Activated CD8-positive, alpha-beta memory T cell treated with anti-CD3 and anti-CD28 coated beads for 4 hours (primary cell): ENCODE data around the gene DPM1.
A peak's percentile ranks its signal among the peaks of the same experiment; 100 is the strongest.
"Not testable (repeated sequence)": the region's sequence is repeated elsewhere in the genome, so short reads cannot be mapped to it uniquely, and the experiment has no call there.

Experiments used
- DNase-seq, 2 donors: peaks; one replicate each; pipeline ENCODE4 v3.0.0-alpha.2; 2020; ENCODE audit warnings: low read depth in 2 of 2

The DPM1 gene

GRCh38 chr20:50980071-50980681 lies 21.8 kb upstream of the DPM1 start:
- DNase-seq: no peak

GRCh38 chr20:50978533-50978932 lies 20.2 kb upstream of the DPM1 start:
- not testable (repeated sequence) for DNase-seq

DNA sequence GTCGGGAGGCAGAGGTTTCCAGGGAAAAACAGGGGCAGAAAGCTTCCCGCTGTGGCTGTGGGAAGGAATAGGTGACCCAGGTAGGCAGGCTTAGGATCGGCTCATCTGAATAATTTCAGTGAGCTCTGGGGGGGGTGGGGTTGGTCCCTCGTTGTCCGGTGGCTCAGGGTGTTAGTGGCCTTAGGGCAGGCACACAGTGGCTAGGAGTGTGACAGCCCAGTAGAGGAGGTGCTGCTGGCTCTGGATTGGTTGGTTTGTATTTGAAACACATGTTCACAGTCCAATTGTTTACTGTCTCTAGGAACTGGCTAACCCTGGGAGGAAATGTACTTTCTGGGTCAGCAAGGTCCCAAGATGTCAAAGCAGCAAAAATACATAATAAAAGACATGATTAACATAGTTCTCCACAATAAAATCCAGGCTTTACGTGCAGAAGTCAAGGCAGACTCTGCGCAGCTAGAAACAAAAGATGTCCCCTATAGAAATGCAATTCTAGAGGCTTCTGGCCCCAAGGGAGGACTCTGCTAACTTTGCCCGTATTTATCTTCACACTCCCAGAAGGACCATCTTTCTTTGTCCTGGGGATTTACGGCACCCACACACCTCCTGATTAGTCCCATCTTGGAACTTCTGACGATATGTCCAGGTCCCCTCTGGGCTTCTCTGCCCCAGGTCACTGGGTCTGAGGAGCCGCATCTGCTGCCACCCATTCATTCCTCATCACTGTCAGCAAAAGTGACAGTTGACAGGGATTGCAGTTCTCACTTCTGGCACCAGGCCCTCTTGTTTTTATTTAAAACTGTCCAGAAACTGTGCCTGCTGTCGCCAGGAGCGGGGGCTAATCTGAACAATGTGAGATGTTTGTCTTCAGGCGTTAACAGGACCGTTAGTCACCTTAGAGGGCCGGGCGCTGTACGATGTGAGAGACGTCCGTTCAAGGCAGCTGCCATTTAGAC lies 19.0 kb upstream of the DPM1 start:
- DNase-seq: no peak

DNA sequence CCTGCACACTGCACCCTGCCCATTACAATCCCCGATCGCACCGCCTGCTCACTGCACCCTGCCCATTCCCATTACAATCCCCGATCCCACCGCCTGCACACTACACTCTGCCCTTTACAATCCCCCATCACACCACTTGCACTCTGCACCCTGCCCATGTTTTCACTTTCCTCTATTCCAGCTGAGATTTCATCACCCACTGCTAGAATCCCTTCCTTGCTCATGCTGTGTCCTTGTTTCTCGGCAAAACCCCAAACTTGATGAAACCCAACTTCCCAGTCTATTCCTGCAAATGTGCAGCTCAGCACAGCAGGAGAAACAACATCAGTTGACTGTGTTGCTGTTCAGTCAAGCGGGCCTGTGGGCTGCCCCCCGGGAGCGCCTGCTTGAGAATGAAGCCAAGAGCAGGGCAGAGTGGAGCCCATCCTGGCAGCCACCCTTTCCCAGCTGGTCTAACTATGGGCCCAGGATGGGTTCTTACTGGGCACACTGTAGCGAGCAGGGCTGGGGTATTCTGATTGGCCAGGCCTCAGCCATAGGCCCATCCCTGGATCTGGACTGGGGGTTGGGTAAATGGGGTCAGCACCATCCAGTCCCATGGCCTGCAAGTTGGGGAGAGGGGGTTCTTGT lies 17.5 kb upstream of the DPM1 start:
- DNase-seq: no peak

DNA sequence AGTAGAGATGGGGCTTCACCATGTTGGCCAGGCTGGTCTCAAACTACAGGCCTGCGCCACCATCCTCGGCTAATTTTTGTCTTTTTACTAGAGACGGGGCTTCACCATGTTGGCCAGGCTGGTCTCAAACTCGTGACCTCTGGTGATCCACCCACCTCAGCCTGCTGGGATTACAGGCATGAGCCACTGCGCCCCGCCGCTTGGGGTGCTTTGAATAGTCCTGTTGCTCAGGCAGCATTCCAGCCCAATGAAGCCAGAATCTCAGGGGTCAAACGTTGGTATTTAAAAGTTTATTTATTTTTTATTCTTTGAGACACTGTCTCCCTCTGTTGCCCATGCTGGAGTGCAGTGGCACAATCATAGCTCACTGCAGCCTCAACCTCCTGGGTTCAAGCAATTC lies 11.6 kb upstream of the DPM1 start:
- DNase-seq: no peak

DNA sequence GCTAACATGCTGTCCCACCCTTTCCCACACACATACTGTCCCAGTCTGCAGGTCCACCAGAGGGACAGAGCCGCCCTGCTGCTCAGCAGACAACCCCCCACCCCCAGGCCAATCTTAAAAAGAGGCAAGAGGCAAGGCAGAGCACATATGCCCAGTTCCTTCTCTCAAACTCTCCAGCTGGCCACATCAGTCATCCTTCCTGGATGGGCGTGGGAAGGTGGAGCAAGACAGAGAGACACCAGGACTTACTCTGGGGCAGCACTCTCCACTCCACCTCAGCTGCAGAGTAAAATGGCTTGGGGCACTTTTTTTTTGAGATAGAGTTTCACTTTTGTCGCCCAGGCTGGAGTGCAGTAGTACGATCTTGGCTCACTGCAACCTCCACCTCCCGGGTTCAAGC lies 11.1 kb upstream of the DPM1 start:
- DNase-seq: no peak

- DNase-seq: no peak
These were observed 10.0 kb upstream of the DPM1 start for GRCh38 chr20:50968289-50968688.

GRCh38 chr20:50967586-50967985 lies 9.3 kb upstream of the DPM1 start:
- no peak for DNase-seq

GRCh38 chr20:50959543-50960126 lies 1.3 kb upstream of the DPM1 start:
- DNase-seq: no peak

DNA sequence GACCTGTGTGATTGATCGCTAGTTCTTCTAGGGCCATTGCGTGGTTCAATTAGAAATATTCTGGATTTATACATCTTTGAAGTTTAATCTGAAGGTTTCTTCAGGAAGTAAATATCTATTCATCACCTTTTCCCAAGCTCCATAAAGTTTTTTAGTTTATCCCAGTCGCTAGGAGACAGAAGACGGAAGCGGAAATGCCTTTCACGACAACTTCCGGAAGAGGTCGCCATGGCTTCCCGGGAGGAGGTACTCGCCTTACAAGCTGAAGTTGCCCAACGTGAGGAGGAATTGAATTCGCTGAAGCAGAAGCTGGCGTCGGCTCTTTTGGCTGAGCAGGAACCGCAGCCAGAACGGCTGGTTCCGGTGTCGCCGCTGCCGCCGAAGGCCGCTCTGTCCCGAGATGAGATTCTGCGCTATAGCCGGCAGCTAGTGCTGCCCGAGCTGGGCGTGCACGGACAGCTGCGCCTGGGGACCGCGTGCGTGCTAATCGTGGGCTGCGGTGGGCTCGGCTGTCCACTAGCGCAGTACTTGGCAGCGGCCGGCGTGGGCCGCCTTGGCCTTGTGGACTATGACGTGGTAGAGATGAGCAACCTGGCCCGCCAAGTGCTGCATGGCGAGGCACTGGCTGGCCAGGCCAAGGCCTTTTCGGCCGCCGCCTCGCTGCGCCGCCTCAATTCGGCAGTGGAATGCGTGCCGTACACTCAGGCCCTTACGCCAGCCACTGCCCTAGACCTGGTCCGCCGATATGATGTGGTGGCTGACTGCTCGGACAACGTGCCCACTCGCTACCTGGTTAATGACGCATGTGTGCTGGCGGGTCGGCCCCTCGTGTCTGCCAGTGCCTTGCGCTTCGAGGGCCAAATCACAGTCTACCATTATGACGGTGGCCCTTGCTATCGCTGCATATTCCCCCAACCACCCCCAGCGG lies 547 bp upstream of the DPM1 start, which contains the start of gene MOCS3:
Gene MOCS3 (plus strand): TSS at position 204 of the 928 bp plus-strand sequence. CDS start 25 bp downstream, at position 229.
- peak; percentile 68 to 73 for DNase-seq

DNA sequence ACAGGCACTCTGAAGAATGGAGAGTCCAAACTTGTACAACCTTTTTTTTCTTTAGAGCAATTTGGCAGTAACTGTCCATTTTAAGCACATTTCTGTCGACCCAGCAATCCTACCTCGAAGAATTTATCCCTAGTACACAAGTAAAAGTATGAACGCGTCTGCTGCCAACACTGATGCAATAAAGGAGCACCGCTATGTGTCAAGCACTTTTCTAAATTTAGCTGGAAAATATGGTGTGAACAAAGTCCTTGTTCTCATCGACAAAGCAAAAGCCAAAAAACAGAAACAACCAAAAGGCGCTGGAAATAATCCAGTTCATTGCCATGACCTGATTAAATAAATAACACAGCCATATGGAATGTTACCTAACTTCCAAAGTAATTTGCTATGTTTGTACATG lies 1.1 kb downstream of the DPM1 start:
- no peak for DNase-seq

DNA sequence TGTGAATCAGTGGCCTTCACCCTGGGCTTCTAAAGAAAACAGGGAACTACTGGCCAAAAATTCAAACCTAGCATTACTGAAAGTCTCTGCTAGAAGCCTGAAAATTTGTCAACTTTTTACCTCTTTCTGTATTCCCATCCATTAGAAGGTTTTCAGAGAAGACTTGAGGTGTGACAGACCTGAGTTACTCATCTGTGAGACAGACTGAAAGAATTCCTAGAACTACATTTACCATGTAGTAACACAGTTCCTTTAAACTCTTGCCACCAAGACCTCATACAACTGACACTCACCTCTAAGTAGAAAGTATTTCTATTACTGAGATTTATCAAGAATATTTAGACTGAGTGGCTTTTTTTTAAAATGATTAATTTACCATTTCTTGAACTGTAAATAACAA lies 4.5 kb downstream of the DPM1 start:
- DNase-seq: no peak

- DNase-seq: no peak
These were observed 5.1 kb downstream of the DPM1 start for GRCh38 chr20:50953196-50953595.

- no peak for DNase-seq
These were observed 10.1 kb downstream of the DPM1 start for GRCh38 chr20:50948132-50948785.

GRCh38 chr20:50943069-50943468 lies 15.3 kb downstream of the DPM1 start:
- no peak for DNase-seq

- no peak for DNase-seq
These were observed 24.7 kb downstream of the DPM1 start for GRCh38 chr20:50933589-50933988.

DNA sequence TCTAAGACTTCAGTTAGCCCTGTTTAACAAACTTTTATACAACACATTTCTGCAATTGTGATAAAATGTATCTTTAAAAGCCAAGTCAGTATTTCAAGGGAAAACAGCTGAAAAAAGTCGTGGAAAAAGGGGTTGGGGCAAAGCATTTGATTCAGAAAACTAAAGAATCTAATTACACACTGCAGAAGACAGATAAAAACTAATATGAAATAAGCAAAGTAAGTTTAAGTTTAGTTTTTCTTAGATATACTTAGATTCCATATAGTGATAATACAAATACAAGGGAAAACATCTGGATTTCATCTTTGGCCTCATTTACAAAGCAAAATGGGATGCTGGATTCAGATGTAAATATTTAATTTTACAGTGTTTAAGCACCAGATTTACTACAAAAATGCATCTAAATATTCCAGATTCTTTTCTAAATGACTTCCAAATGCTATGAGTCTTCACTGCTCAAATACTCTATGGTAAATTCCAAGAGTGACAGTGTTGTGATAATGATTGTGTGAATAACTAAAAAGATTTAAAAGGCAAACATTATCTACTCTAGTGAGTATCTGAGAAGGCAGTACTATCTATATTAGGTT lies 25.5 kb downstream of the DPM1 start:
- no peak for DNase-seq

- DNase-seq: no peak
These were observed 26.3 kb downstream of the DPM1 start for GRCh38 chr20:50932016-50932485.

DNA sequence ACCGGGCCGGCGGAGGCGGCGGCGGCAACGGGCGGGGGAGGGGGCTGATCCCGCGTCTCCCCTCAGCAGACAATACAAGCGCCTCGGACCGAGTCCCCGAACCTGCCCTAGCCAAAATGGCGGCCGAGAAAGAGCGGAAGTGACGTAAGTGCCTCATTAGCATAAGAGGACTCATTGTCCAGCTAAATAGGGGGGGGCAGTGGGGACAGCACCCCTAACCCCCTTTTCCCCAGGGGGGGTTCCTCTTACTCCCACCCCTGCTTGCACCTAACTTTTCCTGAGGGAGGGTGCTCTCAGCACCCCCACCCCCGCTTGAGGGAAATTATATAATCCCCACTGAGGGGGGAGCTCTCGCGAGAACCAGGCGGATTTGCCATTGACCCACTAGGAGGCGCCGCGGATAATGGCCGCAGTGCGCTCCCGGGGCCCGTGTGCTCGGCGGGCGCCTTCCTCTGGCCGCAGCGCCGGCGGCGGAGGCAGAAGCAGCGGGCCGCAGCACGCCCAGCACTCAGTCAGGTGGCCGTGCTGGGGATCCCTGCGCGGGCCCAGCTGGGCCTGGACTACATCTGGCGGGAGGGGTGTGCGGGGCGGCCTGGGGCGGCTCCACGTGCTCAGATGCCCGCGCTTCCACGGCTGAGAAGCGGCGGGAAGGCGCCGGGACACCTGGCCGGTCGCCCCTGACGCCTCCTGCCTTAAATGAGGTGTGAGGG lies 26.9 kb downstream of the DPM1 start, which contains the start of gene ADNP:
Gene ADNP (minus strand): TSS at position 132 of the 710 bp plus-strand sequence. CDS start 27,441 bp downstream, outside the sequence.
- peak; percentile 73 to 77 for DNase-seq
